ENCODE measurements around the gene MARCHF11. TPM values are rescaled to one million over a fixed set of nuclear protein-coding genes. Genes with fewer than 3 reads are reported as not detected.

Gene MARCHF11
- total RNA-seq, 1 donor from 2014 or later = not detected

- TF ChIP-seq EZH2 (IDR thresholded peaks at IDR 0.05; ENCODE audit: insufficient read depth, low read length) = no peak
- TF ChIP-seq, protein P1, sequence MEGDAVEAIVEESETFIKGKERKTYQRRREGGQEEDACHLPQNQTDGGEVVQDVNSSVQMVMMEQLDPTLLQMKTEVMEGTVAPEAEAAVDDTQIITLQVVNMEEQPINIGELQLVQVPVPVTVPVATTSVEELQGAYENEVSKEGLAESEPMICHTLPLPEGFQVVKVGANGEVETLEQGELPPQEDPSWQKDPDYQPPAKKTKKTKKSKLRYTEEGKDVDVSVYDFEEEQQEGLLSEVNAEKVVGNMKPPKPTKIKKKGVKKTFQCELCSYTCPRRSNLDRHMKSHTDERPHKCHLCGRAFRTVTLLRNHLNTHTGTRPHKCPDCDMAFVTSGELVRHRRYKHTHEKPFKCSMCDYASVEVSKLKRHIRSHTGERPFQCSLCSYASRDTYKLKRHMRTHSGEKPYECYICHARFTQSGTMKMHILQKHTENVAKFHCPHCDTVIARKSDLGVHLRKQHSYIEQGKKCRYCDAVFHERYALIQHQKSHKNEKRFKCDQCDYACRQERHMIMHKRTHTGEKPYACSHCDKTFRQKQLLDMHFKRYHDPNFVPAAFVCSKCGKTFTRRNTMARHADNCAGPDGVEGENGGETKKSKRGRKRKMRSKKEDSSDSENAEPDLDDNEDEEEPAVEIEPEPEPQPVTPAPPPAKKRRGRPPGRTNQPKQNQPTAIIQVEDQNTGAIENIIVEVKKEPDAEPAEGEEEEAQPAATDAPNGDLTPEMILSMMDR (IDR thresholded peaks at IDR 0.05; ENCODE audit: insufficient read depth, low read depth, low read length) = no peak
- H3K36me3 Mint-ChIP-seq (ENCODE audit: low read depth, unreplicated experiment) = no peaks in the 10 kb centered on the region
- no peak for DNase-seq (ENCODE audit: low read depth)
These were observed 64.5 kb downstream of the MARCHF11 start for GRCh38 chr5:16115140-16115539.

DNA sequence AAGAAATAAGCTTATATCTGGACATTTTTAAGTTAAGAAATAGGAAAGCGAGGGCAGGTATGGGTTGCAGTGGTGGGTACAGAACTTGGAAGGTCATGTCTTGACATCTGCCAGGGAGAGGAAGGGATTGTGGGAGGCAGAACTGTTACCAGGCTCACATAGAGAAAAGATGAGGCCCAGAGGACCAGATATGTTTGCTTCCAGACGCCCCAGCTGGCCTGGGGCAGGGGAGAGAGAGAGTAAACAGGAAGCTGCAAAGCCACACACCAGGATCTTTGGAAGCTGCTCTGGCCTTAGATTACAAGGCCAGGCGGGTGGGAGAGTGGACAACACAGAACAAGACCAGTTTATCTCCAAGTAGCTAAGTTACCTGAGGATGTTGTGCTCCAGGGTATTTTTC is 71.2 kb downstream of the MARCHF11 start:
- no peaks in the 10 kb centered on the region for H4K20me1 ChIP-seq (ENCODE audit: insufficient read depth, low read length)
- no peaks in the 10 kb centered on the region for H3K27me3 ChIP-seq (ENCODE audit: insufficient read depth, low read length)
- DNase-seq (ENCODE audit: low read depth) = no peak
- H3K27me3 Mint-ChIP-seq (ENCODE audit: low read depth, unreplicated experiment) = peaks cover 2% of the 10 kb centered on the region
- no peaks in the 10 kb centered on the region for H3K4me1 ChIP-seq (ENCODE audit: insufficient read depth, low read length)
- H3K4me2 ChIP-seq (ENCODE audit: low read length) = no peak overlapping the region
- FAIRE-seq = no peak
- no peak overlapping the region for H3K4me3 ChIP-seq (ENCODE audit: insufficient read depth, low read depth, low read length)
- no peaks in the 10 kb centered on the region for H3K36me3 ChIP-seq (ENCODE audit: insufficient read depth, low read length)
- no peak overlapping the region for H3K27ac ChIP-seq (ENCODE audit: low read depth, low read length)
- H3K4me3 Mint-ChIP-seq (ENCODE audit: unreplicated experiment) = no peak overlapping the region
- no peaks in the 10 kb centered on the region for H3K9me3 ChIP-seq (ENCODE audit: insufficient read depth, low read depth, low read length)
- H3K27ac Mint-ChIP-seq (ENCODE audit: unreplicated experiment) = no peak overlapping the region
- H3K4me1 Mint-ChIP-seq (ENCODE audit: low read depth, unreplicated experiment) = no peaks in the 10 kb centered on the region
- no peak overlapping the region for H2AFZ ChIP-seq (ENCODE audit: low read depth, low read length)
- peaks cover 10% of the 10 kb centered on the region for H3K9me3 Mint-ChIP-seq (ENCODE audit: unreplicated experiment)
- H3K9ac ChIP-seq (ENCODE audit: low read length) = no peak overlapping the region
- TF ChIP-seq EZH2 (IDR thresholded peaks at IDR 0.05; ENCODE audit: insufficient read depth, low read length) = no peak
- TF ChIP-seq, protein P1 (IDR thresholded peaks at IDR 0.05; ENCODE audit: insufficient read depth, low read depth, low read length) = no peak
- H3K36me3 Mint-ChIP-seq (ENCODE audit: low read depth, unreplicated experiment) = no peaks in the 10 kb centered on the region
- no peaks in the 10 kb centered on the region for H3K79me2 ChIP-seq (ENCODE audit: insufficient read depth, low read length)

More at GRCh38 chr5:16115140-16115539, 64.5 kb downstream of the MARCHF11 start:
- H3K27ac Mint-ChIP-seq (ENCODE audit: unreplicated experiment) = no peak overlapping the region
- Histone ChIP-seq H3K79me2 (ENCODE audit: insufficient read depth, low read length) (no peaks in the 10 kb centered on the region), H3K9me3 (ENCODE audit: insufficient read depth, low read depth, low read length) (no peaks in the 10 kb centered on the region), H3K27me3 (ENCODE audit: insufficient read depth, low read length) (no peaks in the 10 kb centered on the region), H2AFZ (ENCODE audit: low read depth, low read length) (no peak overlapping the region), H4K20me1 (ENCODE audit: insufficient read depth, low read length) (no peaks in the 10 kb centered on the region), H3K4me2 (ENCODE audit: low read length) (no peak overlapping the region), H3K4me3 (ENCODE audit: insufficient read depth, low read depth, low read length) (no peak overlapping the region), H3K4me1 (ENCODE audit: insufficient read depth, low read length) (no peaks in the 10 kb centered on the region), H3K27ac (ENCODE audit: low read depth, low read length) (no peak overlapping the region), H3K9ac (ENCODE audit: low read length) (no peak overlapping the region), H3K36me3 (ENCODE audit: insufficient read depth, low read length) (no peaks in the 10 kb centered on the region)
- peaks cover 14% of the 10 kb centered on the region for H3K27me3 Mint-ChIP-seq (ENCODE audit: low read depth, unreplicated experiment)
- H3K4me3 Mint-ChIP-seq (ENCODE audit: unreplicated experiment) = no peak overlapping the region
- H3K9me3 Mint-ChIP-seq (ENCODE audit: unreplicated experiment) = peaks cover 2% of the 10 kb centered on the region
- FAIRE-seq = no peak
- no peaks in the 10 kb centered on the region for H3K4me1 Mint-ChIP-seq (ENCODE audit: low read depth, unreplicated experiment)

DNA sequence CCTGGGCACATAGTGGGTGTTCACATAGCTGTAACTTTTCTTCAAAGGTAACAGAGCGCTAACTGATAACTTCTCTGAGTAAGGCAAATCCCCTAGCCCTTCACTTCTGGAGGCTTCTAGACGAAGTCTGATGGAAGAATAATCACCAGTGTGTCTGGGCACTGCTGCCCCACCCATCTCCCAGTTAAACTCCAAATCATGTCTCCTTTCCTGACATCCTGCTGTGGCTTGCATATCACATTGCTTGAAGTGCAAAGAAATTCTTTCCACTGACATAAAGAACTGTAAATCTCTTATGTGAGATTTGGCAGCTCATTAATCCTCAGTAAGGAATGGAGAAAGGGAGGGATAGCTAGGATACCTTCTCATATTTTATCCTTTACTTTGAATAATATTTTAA is 74.6 kb downstream of the MARCHF11 start:
- no peak for FAIRE-seq
- no peaks in the 10 kb centered on the region for H3K4me1 Mint-ChIP-seq (ENCODE audit: low read depth, unreplicated experiment)
- no peaks in the 10 kb centered on the region for H3K27me3 ChIP-seq (ENCODE audit: insufficient read depth, low read length)

More for the DNA sequence above, 74.6 kb downstream of the MARCHF11 start:
- no peaks in the 10 kb centered on the region for H3K27me3 Mint-ChIP-seq (ENCODE audit: low read depth, unreplicated experiment)
- Histone ChIP-seq H3K9me3 (ENCODE audit: insufficient read depth, low read depth, low read length) (peaks cover 7% of the 10 kb centered on the region), H4K20me1 (ENCODE audit: insufficient read depth, low read length) (no peaks in the 10 kb centered on the region), H2AFZ (ENCODE audit: low read depth, low read length) (no peak overlapping the region), H3K9ac (ENCODE audit: low read length) (no peak overlapping the region), H3K36me3 (ENCODE audit: insufficient read depth, low read length) (no peaks in the 10 kb centered on the region), H3K27ac (ENCODE audit: low read depth, low read length) (no peak overlapping the region), H3K4me2 (ENCODE audit: low read length) (no peak overlapping the region), H3K79me2 (ENCODE audit: insufficient read depth, low read length) (no peaks in the 10 kb centered on the region), H3K4me1 (ENCODE audit: insufficient read depth, low read length) (no peaks in the 10 kb centered on the region), H3K4me3 (ENCODE audit: insufficient read depth, low read depth, low read length) (no peak overlapping the region)
- TF ChIP-seq EZH2 (IDR thresholded peaks at IDR 0.05; ENCODE audit: insufficient read depth, low read length) = no peak
- TF ChIP-seq, protein P1 (IDR thresholded peaks at IDR 0.05; ENCODE audit: insufficient read depth, low read depth, low read length) = no peak
- no peak overlapping the region for H3K27ac Mint-ChIP-seq (ENCODE audit: unreplicated experiment)
- no peaks in the 10 kb centered on the region for H3K36me3 Mint-ChIP-seq (ENCODE audit: low read depth, unreplicated experiment)
- H3K4me3 Mint-ChIP-seq (ENCODE audit: unreplicated experiment) = no peak overlapping the region
- peaks cover 10% of the 10 kb centered on the region for H3K9me3 Mint-ChIP-seq (ENCODE audit: unreplicated experiment)
- DNase-seq (ENCODE audit: low read depth) = no peak

All from astrocyte (in vitro differentiated cells and primary cell).